IMR-90 (cell line): ENCODE data around the gene TSC22D3. TPM values are rescaled to one million over a fixed set of nuclear protein-coding genes. Genes with fewer than 3 reads are reported as not detected.
"Not testable (repeated sequence)": the region's sequence is repeated elsewhere in the genome, so short reads cannot be mapped to it uniquely, and the experiment has no call there.

Experiments used
- ATAC-seq: fragments of 200-7000 bp; cut with Tn5 transposase; 2 replicates; pipeline ENCODE4 v1.9.1; 2020; ENCODE audit warnings: low read depth, mild to moderate bottlenecking, moderate library complexity
- BruUV-seq: library from RNA; stranded (reverse); fragments of 400-500 nt; replicated peaks from 2 replicates; lab custom pipeline; 2021; lab: Mats Ljungman, UMichigan
- CTCF ChIA-PET: fragments of 300-600 bp; formaldehyde crosslinking; extraction: SDS; loops from one replicate; lab custom pipeline; 2021; ENCODE audit warnings: antibody characterized with exemption; lab: Yijun Ruan, JAX
- POLR2A ChIA-PET: fragments of 300-600 bp; sonication (Branson Sonifier 250); formaldehyde crosslinking; loops from one replicate; lab custom pipeline; 2022; ENCODE audit warnings: antibody characterized with exemption; ENCODE audit not compliant: unreplicated experiment; lab: Charles Lee
- DNase-seq: peaks from one replicate; pipeline ENCODE4 v3.0.0; 2013
- H2AFZ ChIP-seq: replicated peaks from 2 replicates; pipeline ENCODE3; 2013; ENCODE audit warnings: low read length, mild to moderate bottlenecking; ENCODE audit not compliant: poor library complexity
- H2AK5ac ChIP-seq: 2 replicates; pipeline ENCODE4 v1.6.1; 2013; ENCODE audit warnings: low read depth, low read length, inconsistent platforms
- H2AK9ac ChIP-seq: replicated peaks from 2 replicates; pipeline ENCODE3; 2013; ENCODE audit warnings: mild to moderate bottlenecking, low read depth, low read length, moderate library complexity; ENCODE audit not compliant: poor library complexity
- H2BK120ac ChIP-seq: 2 replicates; pipeline ENCODE4 v1.6.1; 2013; ENCODE audit warnings: low read depth, low read length, inconsistent platforms
- H2BK15ac ChIP-seq: 3 replicates; pipeline ENCODE4 v1.6.1; 2013; ENCODE audit warnings: low read depth, low read length, inconsistent platforms
- H2BK20ac ChIP-seq: 2 replicates; pipeline ENCODE4 v1.6.1; 2013; ENCODE audit warnings: low read depth, mild to moderate bottlenecking, inconsistent platforms, low read length, moderate library complexity
- H2BK5ac ChIP-seq: 2 replicates; pipeline ENCODE4 v1.6.1; 2013; ENCODE audit warnings: mild to moderate bottlenecking, low read depth, low read length, inconsistent platforms; ENCODE audit not compliant: poor library complexity, severe bottlenecking
- H3K14ac ChIP-seq: replicated peaks from 2 replicates; pipeline ENCODE4 v1.6.1; 2013; ENCODE audit warnings: low read depth, low read length, inconsistent platforms
- H3K18ac ChIP-seq: 2 replicates; pipeline ENCODE4 v1.6.1; 2013; ENCODE audit warnings: low read depth, low read length, control low read depth
- H3K23ac ChIP-seq: 2 replicates; pipeline ENCODE4 v1.6.1; 2013; ENCODE audit warnings: low read depth, low read length, inconsistent platforms
- H3K27ac ChIP-seq: 2 replicates; pipeline ENCODE4 v1.5.1; 2013; ENCODE audit warnings: mild to moderate bottlenecking, control low read depth, low read length; ENCODE audit not compliant: insufficient read depth
- H3K27me3 ChIP-seq: 2 replicates; pipeline ENCODE4 v1.6.1; 2013; ENCODE audit warnings: low read length; ENCODE audit not compliant: control insufficient read depth, insufficient read depth
- H3K36me3 ChIP-seq: 2 replicates; pipeline ENCODE4 v1.6.1; 2013; ENCODE audit warnings: low read length, mixed read lengths; ENCODE audit not compliant: control insufficient read depth, insufficient read depth
- H3K4ac ChIP-seq: 2 replicates; pipeline ENCODE4 v1.6.1; 2013; ENCODE audit warnings: low read depth, low read length, inconsistent platforms
- H3K4me1 ChIP-seq: 2 replicates; pipeline ENCODE4 v1.6.1; 2013; ENCODE audit warnings: low read length, mixed read lengths; ENCODE audit not compliant: control insufficient read depth, insufficient read depth
- H3K4me2 ChIP-seq: 2 replicates; pipeline ENCODE4 v1.6.1; 2013; ENCODE audit warnings: low read depth, mild to moderate bottlenecking, control low read depth, low read length, moderate library complexity
- H3K4me3 ChIP-seq: 2 replicates; pipeline ENCODE4 v1.5.1; 2013; ENCODE audit warnings: low read depth, mild to moderate bottlenecking, control low read depth, low read length, moderate library complexity; ENCODE audit not compliant: insufficient read depth
- H3K56ac ChIP-seq: 2 replicates; pipeline ENCODE4 v1.6.1; 2013; ENCODE audit warnings: low read length, inconsistent platforms; ENCODE audit not compliant: insufficient read depth; ENCODE audit errors: extremely low read depth
- H3K79me1 ChIP-seq, 2 experiments: 2 replicates each; pipeline ENCODE4 v1.6.1; 2013; ENCODE audit warnings: low read length in 2 of 2, inconsistent platforms in 1 of 2, low read depth in 1 of 2
- H3K9ac ChIP-seq: 2 replicates; pipeline ENCODE4 v1.6.1; 2013; ENCODE audit warnings: low read depth, low read length, control low read depth
- H3K9me1 ChIP-seq: 2 replicates; pipeline ENCODE4 v1.6.1; 2013; ENCODE audit warnings: low read length, inconsistent platforms; ENCODE audit not compliant: insufficient read depth
- H3K9me3 ChIP-seq: 2 replicates; pipeline ENCODE4 v1.6.1; 2013; ENCODE audit warnings: low read length; ENCODE audit not compliant: control insufficient read depth, insufficient read depth
- H4K20me1 ChIP-seq: 2 replicates; pipeline ENCODE4 v1.6.1; 2013; ENCODE audit warnings: low read length, inconsistent platforms; ENCODE audit not compliant: insufficient read depth
- H4K5ac ChIP-seq: 2 replicates; pipeline ENCODE4 v1.6.1; 2013; ENCODE audit warnings: mild to moderate bottlenecking, low read depth, low read length, control low read depth
- H4K8ac ChIP-seq, 2 experiments: 2 replicates each; pipeline ENCODE4 v1.6.1; 2013; ENCODE audit warnings: low read depth in 2 of 2, low read length in 2 of 2, control low read depth in 1 of 2, inconsistent platforms in 1 of 2
- H4K91ac ChIP-seq: 2 replicates; pipeline ENCODE4 v1.6.1; 2013; ENCODE audit warnings: low read depth, low read length, inconsistent platforms; ENCODE audit not compliant: insufficient read depth
- WGBS, 2 experiments: methylation state at CpG; one replicate each; pipeline versions ENCODE4 v1.1.5 to v1.1.7; 2013; ENCODE audit warnings: missing lambda C conversion rate in 2 of 2; ENCODE audit not compliant: insufficient read length in 1 of 2; ENCODE audit errors: extremely low coverage in 2 of 2; 5-methylcytosine and 5-hydroxymethylcytosine counted together
- dilution Hi-C: fragments of 300-500 bp; cut with HindIII; formaldehyde crosslinking; loops from one replicate; pipeline ENCODE4 v1.14.3; 2018; ENCODE audit warnings: low sequenced_read_pairs; ENCODE audit not compliant: unreplicated experiment
- in situ Hi-C: fragments of 300-500 bp; cut with MboI; formaldehyde crosslinking; loops from 3 replicates; pipeline ENCODE4 v1.14.3; 2019; ENCODE audit warnings: low sequenced_read_pairs, inconsistent platforms, mixed read lengths
- intact Hi-C: fragments of 100-400 bp; cut with micrococcal nuclease; formaldehyde crosslinking; loops from 2 replicates; pipeline ENCODE4 v1.10.0; 2022
- polyA plus RNA-seq, 3 experiments: library from polyadenylated mRNA; depleted of rRNA; stranded (reverse); fragments of >200 nt; gene quantifications; 2 replicates each; pipeline ENCODE4 v1.2.3, GENCODE V29; 2012; ENCODE audit warnings: low replicate concordance in 1 of 3
- total RNA-seq: library from RNA; depleted of rRNA; stranded (reverse); fragments of >200 nt; gene quantifications from 2 replicates; pipeline ENCODE4 v1.2.3, GENCODE V29; 2012

Gene TSC22D3
- total and polyA plus RNA-seq, 2 of the 4 experiments (the other 2 are of a cell fraction) = 9.9 to 14.0 TPM

DNA sequence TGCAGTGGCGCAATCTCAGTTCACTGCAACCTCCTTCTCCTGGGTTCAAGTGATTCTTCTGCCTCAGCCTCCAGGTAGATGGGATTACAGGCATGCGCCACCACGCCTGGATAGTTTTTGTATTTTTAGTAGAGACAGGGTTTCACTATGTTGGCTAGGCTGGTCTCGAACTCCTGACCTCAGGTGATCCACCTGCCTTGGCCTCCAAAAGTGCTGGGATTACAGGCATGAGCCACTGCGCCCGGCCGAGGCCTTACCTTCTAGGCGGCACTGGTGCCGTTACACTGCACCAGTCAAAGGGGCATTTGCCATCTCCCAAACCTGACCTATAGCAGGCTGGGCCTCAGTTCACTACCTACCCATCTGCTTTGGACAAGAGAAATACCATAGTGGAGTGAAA, 90.0 kb downstream of the TSC22D3 start:
- H3K4me3 ChIP-seq, H2AK9ac ChIP-seq, H3K9me1 ChIP-seq, H3K56ac ChIP-seq, H2AK5ac ChIP-seq, ATAC-seq, H3K9me3 ChIP-seq, H3K79me1 ChIP-seq, POLR2A ChIA-PET, H3K9ac ChIP-seq, H4K91ac ChIP-seq, H2AFZ ChIP-seq, H2BK15ac ChIP-seq, H3K4me1 ChIP-seq, H3K4me2 ChIP-seq, H3K36me3 ChIP-seq, H3K18ac ChIP-seq, H4K8ac ChIP-seq, H4K5ac ChIP-seq, H2BK5ac ChIP-seq, in situ Hi-C loops, H3K14ac ChIP-seq, intact Hi-C loops, H3K4ac ChIP-seq, H3K27ac ChIP-seq, BruUV-seq, H4K20me1 ChIP-seq, CTCF ChIA-PET, H2BK120ac ChIP-seq, H2BK20ac ChIP-seq, dilution Hi-C loops, DNase-seq, H3K23ac ChIP-seq: not testable (repeated sequence)
- peaks cover 29% of the 10 kb centered on the region for H3K27me3 ChIP-seq
- WGBS, 2 experiments = no CpG with 5 or more reads among the region's 9 CpGs
